ENCODE data around the gene TMPRSS6.

Gene TMPRSS6

DNA sequence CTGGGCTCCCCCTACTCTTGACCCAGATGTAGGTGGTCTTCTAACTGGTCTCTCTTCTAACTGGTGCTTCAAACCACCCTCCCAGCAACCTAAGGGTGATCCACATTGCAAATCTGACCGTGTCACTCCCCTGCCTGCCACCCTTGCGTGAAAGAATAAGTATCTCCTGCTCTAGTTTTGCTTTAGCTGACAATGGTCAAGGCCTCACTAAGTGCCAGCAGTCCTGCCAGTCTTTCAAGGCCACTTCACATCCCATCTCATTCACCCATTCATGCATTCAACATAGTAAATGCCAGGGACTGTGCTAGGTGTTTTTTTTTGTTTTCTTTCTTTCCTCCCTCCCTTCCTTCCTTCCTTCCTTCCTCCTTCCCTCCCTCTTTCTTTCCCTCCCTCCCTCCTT, 60.3 kb downstream of the TMPRSS6 start:
- no peak for FAIRE-seq

DNA sequence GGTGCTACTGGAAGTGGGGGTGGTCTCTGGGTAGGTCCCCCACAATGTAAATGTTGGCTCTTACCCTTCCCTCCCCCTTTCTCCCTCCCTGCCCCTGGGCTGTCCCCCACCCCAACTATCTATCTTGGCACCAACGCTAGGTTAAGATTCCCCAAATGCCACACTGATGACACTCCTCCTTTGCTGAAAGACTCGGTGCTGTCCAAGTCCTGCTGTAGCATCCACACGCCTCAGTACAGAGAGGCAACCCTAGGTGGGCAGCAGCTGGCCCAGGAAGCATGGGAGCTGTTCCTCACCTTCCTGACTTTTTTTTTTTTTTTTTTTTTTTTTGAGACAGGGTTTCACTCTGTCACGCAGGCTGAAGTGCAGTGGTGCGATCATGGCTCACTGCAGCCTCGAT, 61.4 kb downstream of the TMPRSS6 start:
- no peak for FAIRE-seq

DNA sequence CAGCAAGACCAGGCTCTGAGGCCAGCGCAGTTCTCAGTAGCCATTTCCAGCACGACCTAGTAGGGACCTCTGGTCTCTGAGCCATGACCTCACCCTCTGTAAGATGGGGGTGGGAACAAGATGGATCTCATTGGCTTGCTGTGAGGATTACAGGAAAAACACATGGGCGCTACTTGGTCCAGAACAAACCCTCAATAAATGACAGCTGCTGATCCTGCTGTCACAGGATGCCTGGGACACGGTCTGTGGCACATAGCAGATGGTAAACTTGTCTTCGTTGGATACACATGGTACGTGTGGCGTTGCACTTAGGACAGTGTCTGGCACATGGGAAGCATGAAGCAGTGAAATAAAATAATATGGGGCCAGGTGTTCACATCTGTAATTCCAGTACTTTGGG, 62.5 kb downstream of the TMPRSS6 start:
- FAIRE-seq: no peak

DNA sequence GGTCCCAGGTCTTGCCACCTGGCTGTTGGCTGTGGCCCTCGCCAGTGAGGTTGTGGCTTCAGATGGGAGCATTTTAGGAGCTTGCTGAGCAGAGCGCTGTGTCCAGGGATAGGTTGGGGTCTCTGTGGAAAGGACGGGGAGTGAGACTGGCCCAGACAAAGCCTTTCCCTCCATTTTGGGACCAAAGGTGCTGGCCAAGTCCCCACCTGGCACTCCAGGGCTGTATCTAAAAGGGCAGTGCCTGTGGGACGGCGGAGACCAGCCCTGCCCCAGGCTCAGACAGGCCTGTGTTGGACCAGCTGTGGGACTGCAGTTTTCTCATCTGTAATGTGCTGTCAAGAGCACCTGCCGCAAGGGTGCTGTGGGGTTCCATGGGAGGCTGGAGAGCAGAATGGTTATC, 62.9 kb downstream of the TMPRSS6 start:
- FAIRE-seq: no peak

DNA sequence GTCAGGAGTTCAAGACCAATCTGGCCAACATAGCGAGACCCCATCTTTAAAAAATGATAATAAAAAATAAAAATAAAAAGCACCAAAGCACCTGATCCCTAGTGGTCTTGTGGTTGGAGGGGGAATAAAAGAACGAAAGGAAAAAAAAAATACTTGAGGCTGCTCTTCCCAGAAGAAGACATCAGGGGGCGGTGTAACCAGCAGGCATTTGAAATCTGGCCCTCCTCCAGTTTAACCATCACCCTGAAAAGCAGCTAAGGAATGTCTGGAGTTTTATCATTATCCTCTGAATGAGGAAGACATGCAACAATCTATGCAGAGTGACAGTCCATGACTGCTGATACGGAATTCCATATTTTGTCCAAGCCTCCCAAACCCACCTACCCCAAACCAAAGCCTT, 63.6 kb downstream of the TMPRSS6 start:
- peak; percentile 69 for FAIRE-seq

DNA sequence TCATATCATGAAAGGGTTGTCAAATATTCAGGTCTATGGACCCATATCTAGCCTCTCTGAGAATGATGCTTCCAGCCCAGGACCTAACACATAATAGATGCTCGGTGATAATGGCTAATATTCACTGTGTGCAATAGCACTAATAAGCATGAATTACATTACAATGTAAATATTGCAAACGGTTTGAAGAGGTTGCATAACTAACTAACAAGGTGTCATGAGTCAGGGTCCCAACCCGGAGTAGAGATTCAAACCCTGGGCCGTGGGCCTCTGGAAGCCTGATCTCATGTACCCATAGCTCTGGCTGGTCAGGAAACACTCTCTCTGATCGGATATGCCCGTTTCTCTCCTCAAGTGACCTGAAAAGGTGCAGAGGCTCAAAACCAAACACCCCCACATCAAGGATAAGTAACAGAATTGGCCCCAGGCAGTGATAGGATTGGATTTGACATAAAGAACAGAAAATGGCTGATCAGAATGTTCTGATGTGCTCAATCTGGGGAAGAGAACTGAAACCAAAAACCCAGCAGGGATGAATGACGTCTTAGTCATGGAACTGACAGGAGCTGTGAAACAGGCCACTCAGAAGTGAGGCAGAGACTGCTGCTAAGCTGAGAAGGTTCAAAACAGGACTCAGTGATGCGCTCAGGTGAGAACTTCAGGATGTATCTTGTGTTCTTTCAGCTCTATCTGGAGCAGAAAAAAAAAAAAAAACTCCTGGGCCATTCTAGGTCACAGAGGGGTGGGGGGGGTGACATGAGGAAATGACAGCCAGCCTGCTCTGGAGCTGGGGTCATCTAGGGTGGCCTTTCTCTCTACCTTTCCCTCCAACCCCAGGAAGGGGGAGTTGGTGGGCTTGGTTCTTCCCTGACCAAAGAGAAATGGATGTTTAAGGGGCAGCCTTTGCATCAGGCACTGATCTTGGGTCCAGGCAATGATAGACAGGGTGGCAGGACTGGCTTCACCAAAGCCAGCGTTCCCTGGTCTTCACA, 64.6 kb downstream of the TMPRSS6 start:
- no peak for FAIRE-seq

DNA sequence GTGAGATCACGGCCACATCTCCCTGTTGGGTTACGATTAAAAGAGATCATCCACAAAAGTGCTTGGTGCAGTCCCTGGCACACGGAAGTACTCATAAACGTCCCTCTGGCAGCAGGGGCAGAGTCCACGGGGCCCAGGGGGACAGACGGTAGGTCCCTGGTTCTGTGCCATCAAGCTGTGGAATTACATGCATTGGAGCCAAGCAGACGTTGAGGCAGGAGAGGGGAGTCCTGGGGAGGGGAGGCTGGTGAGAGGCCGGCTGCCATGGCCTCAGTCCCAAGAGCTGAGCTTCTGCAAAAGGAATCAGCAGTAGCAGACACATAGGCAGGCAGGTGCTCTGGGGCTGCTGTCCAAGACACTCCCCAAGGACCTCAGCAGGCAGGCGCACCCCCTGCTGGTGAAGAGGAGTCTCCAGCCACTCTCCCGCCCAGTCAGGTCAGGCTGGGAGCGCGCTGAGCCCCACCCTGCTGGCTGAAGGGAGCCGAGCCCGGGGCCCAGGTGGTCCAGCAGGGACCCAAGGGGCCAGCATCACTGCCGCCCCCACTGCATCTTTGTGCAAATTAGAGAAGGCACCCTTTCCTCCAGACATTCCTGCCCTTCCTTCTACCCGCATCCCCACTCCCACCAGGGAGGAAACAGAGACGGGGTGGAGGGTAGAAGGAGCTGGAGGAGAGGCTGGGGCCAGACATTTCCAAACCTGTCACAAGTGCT, 65.5 kb downstream of the TMPRSS6 start:
- FAIRE-seq: no peak

DNA sequence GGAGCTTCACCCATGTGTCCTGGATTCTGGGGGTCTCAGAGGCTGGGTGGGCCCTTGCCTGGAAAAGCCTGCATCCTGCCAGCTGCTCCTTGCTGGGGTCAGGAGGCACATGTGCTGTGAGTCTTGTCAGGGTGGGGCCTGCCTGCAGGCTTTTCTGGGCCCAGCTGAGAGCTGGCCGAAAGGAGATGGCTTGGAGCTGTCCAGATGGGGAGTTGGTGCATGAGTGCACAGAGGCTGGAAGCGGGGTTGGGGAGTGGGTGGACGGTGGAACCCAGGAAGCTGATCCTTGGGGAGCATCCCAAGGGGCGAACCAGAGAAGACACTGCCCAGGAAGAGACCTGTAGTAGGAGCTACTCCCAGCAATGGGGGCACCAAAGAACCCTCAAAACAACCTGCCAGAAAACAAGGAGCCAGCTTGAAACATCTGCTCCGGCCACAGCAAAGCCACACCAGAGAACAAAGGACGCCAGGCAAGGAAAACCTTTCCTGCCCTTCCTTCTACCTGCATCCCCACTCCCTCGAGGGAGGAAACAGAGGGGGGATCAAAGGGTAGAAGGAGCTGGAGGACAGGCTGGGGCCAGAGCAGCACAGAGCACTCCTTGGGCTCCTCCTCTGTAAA, 66.2 kb downstream of the TMPRSS6 start:
- FAIRE-seq: no peak

DNA sequence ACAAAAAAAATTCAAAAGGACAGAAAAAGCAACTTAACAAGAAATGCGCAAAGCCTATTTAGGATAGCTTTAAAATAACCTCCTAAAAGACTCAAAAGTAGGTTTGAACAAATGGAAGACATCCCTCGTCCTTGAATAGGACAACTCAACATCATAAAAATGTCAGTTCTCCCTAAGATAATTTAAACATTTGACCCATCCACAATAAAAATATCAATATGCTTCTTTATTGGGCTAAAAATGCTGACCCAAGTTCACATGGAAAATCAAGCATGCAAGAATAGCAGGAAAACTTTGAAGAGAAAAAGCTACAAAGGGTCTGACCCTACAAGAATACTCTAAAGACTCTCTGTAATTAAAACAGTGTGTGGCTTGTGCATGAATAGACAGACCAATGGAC, 70.0 kb downstream of the TMPRSS6 start:
- no peak for FAIRE-seq

DNA sequence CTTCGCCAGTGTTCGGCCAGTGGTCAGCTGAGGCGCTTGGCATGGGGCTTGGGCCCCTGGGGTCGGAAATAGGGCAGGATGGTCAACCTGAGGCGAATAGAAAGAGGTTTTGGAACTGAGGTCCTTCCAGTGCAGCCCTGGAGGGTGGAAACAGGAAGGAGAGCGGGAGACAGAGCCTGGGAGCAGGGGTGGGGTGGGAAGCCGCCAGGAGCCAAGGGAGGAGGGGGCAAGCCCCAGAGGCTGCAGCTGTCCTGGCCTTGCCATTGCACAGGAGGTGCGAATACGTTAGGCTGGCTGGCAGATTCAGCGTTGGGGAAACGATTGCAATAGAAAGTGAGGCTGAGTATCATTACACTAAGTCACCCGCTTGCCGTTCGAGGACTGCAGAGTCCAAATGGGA, 71.8 kb downstream of the TMPRSS6 start:
- FAIRE-seq: no peak

DNA sequence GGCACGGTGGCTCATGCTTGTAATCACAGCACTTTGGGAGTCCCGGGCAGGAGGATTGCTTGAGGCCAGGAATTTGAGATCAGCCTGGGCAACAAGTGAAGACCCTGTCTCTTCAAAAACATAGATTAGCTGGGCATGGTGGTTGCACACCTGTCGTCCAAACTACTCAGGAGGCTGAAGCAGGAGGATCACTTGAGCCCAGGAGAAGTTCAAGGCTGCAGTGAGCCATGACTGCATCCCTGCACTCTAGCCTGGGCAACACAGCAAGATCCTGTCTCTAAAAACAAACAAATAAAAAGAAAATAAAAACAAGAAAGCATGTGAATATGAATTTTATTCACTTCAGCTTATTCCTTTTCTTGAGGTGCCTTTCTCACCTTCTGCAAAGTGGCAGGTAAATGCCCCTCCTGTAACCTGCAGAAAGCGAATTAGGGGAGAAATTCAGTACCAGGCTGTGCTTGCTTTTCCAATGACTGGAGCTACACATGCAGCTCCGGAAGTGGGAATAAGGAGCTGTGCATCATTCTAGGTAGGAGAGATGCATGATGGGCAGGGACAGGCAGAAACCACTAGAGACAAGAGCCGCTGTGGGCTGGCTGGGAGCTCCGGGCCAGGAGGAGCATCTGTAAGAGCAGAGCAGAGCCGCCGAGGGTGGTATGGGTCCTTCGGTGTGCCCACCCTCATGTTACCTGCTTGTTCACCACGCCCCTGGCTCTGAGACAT, 72.7 kb downstream of the TMPRSS6 start:
- FAIRE-seq: no peak

DNA sequence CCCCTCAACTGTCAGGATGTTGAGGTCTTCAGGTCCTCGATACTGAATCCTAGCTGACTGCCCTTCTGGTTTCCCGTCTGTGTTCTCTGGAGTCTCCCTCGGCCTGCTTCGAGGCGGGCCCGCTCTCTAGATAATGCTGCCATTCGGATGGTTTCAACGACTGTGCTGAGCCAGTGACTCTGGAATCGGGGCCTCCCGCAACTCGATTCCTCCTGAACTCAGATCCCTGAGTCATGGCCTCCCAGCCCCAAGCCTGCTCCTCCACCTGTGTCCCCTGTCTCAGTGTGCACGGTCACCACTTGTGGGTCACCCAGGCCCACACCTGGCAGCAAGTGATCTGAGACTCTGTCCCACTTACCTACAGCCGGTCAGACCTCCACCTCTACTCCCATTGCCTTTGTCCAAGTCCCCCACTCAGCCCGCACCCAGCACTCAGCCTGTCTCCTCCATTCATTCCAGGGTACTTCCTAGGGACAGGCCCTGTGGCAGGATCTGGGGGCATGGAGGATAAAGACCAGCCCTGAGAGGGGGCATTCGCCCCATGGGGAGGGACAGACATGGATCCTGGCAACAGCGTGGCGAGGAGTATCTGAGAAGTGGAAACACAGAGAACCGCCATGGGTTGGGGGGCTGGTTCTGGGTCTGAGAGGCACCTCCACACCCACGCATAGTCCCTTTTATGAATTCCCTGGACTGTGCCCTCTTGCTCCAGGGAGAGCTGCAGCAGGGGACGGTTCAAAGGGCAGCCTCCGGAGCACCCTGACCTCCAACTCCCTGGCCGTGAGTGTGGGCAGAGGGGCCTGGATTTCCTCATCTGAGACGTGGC, 75.7 kb downstream of the TMPRSS6 start:
- FAIRE-seq: no peak

DNA sequence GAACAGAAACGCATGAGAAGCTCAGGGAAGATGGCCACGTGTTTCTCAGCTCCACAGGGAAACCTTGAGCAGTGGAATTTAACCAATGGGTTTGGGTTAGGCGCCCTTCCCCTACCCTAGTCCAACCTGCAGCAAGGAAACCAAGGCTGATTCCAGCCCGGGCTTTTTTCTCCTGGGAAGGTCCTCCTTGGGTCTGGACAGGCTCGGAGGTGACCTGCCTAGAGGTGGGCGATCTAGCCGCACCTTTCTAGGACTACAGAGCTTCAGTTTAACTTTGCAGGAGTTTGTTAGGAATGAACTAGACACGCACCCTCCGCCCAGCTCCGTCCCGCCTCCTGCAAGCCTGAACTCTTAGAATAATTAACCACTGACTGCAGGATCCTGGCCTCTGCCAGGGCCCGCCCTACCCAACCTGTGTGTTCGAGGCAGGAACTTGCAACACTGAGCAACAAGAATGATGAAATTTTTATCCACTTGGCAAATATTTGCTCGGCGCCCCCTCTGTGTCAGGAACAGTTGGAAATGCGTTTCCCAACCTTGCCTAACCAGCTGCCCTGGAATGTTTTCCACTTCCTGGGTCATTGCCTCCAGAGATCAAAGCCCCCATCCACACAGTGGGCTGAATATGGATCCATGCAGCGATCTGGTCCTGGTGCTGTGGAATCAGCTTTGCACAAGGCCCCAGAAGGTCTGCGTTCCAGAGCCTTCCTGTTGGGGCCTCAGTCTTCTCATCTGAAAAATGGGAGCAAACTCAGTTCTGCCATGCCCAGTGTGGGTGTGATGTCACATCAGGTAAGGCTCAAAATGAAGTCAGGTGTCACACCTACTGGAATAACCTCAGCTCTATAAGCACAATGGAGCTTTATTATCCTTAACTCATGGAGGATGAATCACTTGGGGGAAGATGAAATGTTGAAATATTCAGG, 76.7 kb downstream of the TMPRSS6 start:
- FAIRE-seq: no peak

DNA sequence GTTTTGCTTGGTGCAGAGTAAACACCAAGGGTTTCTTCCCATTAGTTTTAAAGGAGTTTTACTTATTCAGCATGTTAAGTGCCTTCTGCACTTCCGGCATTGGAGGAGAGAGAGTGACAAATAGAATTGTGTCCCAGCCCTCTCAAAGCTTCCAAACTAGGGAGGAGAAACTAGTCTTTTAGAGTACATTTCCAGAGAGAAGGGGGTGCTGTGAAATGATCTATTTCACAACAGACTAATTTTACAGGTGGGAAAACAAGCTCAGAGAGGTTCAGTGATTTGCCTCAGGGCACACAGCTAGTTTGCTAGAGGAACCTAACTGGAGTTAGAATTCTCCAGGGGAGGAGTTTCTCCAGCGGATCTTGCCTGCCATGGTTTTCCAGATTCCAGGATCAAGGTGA, 77.4 kb downstream of the TMPRSS6 start:
- no peak for FAIRE-seq

DNA sequence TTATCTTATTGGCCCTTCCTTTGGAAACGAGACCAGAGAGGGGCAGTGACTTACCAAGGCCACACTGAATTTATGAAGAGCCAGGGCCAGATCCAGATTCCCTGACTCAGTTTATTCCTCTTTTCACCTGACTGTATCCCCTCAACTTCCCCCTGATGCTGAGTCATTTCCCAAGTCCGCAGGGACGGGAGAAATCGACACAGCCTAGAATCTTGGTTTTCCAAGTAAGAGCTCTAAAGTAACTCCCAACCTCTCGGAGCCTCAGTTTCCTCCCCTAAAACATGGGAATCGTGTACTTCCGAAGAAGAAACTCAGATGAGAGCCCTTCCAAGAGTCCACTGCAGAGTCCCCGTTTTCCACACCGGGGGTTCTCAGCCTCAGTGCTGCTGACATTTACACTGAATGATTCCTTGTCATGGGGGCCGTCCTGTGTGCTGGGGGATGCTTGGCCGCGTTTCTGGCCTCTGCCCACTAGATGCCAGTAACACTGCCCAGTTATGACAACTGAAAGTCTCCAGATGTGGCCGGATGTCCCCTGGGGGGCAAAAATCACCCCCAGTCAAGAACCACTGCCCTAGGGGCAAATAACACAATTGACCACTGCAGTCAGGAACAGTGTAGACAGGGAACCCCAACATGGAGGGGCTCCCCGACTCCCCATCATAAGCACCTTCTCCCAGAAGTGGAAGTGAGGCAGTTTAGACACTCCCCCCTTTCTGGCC, 78.8 kb downstream of the TMPRSS6 start:
- FAIRE-seq: no peak

DNA sequence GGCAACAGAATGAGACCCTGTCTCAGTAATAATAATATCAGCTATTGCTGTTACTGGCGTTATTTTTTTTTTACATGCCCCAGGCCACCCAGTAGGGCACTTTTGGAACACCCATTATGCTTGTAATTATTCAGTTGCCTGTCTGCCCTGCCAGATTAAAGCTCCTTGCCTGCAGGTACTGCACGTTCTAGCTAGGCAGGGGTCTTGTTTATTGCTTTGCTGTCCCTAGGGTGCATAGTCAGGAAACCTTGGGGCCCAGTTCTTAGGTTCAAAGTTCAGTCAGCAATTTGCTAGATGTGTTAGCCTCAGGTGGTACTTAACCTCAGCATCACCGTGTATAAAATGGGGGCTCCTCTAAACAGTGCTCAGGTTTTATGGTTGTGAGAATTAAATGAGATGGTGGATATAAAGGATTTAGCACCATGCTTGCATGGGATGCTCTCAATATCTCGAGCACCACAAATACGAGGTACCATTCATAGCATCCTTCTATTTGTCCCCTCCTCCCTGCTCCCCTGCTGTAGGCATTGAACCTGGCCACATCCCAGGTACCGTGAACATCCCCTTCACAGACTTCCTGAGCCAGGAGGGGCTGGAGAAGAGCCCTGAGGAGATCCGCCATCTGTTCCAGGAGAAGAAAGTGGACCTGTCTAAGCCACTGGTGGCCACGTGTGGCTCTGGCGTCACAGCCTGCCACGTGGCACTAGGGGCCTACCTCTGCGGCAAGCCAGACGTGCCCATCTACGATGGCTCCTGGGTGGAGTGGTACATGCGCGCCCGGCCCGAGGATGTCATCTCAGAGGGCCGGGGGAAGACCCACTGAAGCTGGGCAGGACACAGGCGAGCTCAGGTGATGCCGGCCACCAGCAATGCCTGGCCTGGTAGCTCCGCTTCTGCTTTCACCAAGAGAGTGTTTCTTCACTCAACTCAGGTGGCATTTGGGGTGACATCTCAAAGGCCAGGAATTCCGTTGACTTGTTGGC, 80.5 kb downstream of the TMPRSS6 start:
- no peak for FAIRE-seq

DNA sequence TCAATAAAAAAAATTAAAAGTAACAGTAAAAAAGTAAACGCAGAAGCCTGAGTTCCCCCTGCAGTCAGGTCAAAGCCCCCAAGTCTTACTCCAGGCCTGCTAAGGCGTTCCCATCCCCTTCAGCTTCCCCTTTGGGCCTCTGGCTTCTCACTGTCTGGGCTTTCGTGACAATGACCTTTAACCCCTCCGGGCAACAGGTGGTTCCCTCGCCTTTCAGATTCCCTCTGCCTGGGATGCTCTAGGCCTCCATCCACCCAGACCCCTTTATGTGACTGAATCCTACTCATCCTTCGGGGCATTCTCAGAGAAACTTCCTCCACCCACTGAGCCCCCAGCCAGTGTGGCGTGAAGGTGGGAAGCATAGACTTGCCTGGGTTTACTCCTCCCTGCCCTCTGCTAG, 82.0 kb downstream of the TMPRSS6 start:
- FAIRE-seq: no peak

DNA sequence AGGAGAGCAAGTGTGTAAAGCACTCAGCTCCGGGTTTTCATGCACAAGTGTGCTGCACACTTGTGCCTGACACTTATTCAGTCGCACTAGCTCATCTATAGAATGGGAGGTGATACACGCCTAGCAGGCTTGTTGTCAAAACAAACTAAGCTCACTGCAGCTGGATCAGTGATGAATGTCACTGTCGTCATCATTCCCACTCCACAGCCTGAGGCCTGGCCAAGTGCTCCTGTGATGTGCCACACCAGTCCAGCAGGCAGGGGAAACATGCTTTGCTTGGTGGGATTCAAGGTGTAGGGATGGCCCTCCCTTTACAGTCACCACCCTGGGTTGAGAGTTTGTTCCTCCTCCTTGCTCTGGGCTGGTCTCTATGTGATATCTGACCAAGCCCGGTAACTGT, 83.2 kb downstream of the TMPRSS6 start:
- FAIRE-seq: no peak

DNA sequence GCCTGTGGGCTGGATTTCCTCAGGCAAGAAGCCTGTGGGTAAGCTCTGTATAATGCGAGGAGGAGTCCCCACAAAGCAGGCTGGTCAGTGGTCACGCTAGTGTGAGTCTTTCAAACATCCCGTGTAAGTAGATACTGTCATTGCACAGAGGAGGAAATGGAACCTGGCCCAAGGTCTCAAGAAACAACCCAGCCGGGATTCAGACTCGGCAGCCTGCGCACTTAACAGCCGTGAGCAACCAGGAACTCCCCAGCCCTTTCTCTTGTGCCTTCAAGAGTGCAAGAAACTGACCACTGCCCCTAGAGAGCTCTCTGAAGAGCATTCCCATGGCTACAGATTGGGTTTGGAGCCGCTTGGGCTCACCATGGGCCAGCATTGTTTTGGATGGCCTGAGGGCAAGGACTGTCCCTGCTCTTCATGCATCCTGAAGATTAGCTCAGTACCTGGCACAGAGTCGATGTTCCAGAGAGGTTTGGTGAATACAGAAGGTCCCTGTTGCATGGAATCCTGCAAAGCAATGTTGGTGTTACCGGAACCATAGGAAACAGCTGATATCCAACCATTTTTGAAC, 83.9 kb downstream of the TMPRSS6 start:
- no peak for FAIRE-seq

Data from G401.6 (cell line).